Parathyroid adenoma (tissue), 2 donors: ENCODE measurements around the gene TRIM25.

ENCODE experiments used
- H2AFZ ChIP-seq: fragments of 300-600 bp; sonication (generic); one replicate; pipeline ENCODE4 v1.7.0; 2017; ENCODE audit warnings: antibody characterized with exemption, mild to moderate bottlenecking
- H3K27ac ChIP-seq: fragments of 300-600 bp; sonication (generic); one replicate; pipeline ENCODE4 v1.7.0; 2017
- H3K27me3 ChIP-seq: fragments of 300-600 bp; sonication (generic); one replicate; pipeline ENCODE4 v1.7.0; 2017; ENCODE audit warnings: low read length; ENCODE audit not compliant: control insufficient read depth, insufficient read depth
- H3K36me3 ChIP-seq: fragments of 300-600 bp; sonication (generic); one replicate; pipeline ENCODE4 v1.7.0; 2017; ENCODE audit warnings: low read length; ENCODE audit not compliant: control insufficient read depth, insufficient read depth
- H3K4me1 ChIP-seq: fragments of 300-600 bp; sonication (generic); one replicate; pipeline ENCODE4 v1.7.0; 2017; ENCODE audit warnings: control low read depth
- H3K4me2 ChIP-seq: fragments of 300-600 bp; sonication (generic); one replicate; pipeline ENCODE4 v1.7.0; 2017; ENCODE audit warnings: low read length
- H3K4me3 ChIP-seq: fragments of 300-600 bp; sonication (generic); one replicate; pipeline ENCODE4 v1.7.0; 2017; ENCODE audit warnings: low read depth, low read length
- H3K79me2 ChIP-seq: fragments of 300-600 bp; sonication (generic); one replicate; pipeline ENCODE4 v1.7.0; 2017; ENCODE audit warnings: control low read depth
- H3K9ac ChIP-seq: fragments of 300-600 bp; sonication (generic); one replicate; pipeline ENCODE4 v1.7.0; 2017; ENCODE audit warnings: mild to moderate bottlenecking
- H3K9me3 ChIP-seq: fragments of 300-600 bp; sonication (generic); one replicate; pipeline ENCODE4 v1.7.0; 2017; ENCODE audit warnings: low read length; ENCODE audit not compliant: control insufficient read depth
- CTCF ChIP-seq: fragments of 300-600 bp; sonication (generic); IDR thresholded peaks from one replicate; pipeline ENCODE4 v1.7.0; 2017; ENCODE audit warnings: antibody characterized with exemption, mild to moderate bottlenecking
- donor health status: primary hyperparathyroidism.

Gene TRIM25

GRCh38 chr17:56918916-56919315 lies 5.1 kb upstream of the TRIM25 start:
- H3K9me3 ChIP-seq, result no peaks in the 10 kb centered on the region
- no peak overlapping the region for H2AFZ ChIP-seq
- no peak overlapping the region for H3K27ac ChIP-seq
- H3K79me2 ChIP-seq, result no peaks in the 10 kb centered on the region
- no peak overlapping the region for H3K4me2 ChIP-seq
- H3K9ac ChIP-seq, result no peak overlapping the region
- no peaks in the 10 kb centered on the region for H3K4me1 ChIP-seq
- no peaks in the 10 kb centered on the region for H3K27me3 ChIP-seq
- H3K36me3 ChIP-seq, result no peaks in the 10 kb centered on the region
- TF ChIP-seq CTCF, result no peak
- H3K4me3 ChIP-seq, result no peak overlapping the region

GRCh38 chr17:56917559-56918296 lies 3.9 kb upstream of the TRIM25 start:
- Histone ChIP-seq H3K4me1 (no peaks in the 10 kb centered on the region), H2AFZ (no peak overlapping the region), H3K9me3 (no peaks in the 10 kb centered on the region), H3K4me3 (no peak overlapping the region), H3K27me3 (no peaks in the 10 kb centered on the region), H3K9ac (no peak overlapping the region), H3K36me3 (no peaks in the 10 kb centered on the region), H3K4me2 (no peak overlapping the region), H3K79me2 (peaks cover 3% of the 10 kb centered on the region), H3K27ac (no peak overlapping the region)
- TF ChIP-seq CTCF, result no peak

- Histone ChIP-seq H3K27me3 (no peaks in the 10 kb centered on the region), H3K27ac (no peak overlapping the region), H2AFZ (peak overlapping the region; percentile 98), H3K4me3 (peak overlapping the region; percentile 90), H3K4me2 (peak overlapping the region; percentile 80), H3K9me3 (no peaks in the 10 kb centered on the region), H3K36me3 (no peaks in the 10 kb centered on the region), H3K4me1 (no peaks in the 10 kb centered on the region), H3K79me2 (peaks cover 3% of the 10 kb centered on the region), H3K9ac (no peak overlapping the region)
- no peak for TF ChIP-seq CTCF
Observed at GRCh38 chr17:56914581-56915273, 878 bp upstream of the TRIM25 start.

GRCh38 chr17:56913353-56913866 lies 439 bp downstream of the TRIM25 start:
- peaks cover 3% of the 10 kb centered on the region for H3K79me2 ChIP-seq
- H3K4me3 ChIP-seq, result peak overlapping the region; percentile 90
- peak overlapping the region; percentile 98 for H2AFZ ChIP-seq
- H3K4me1 ChIP-seq, result no peaks in the 10 kb centered on the region
- H3K4me2 ChIP-seq, result peak overlapping the region; percentile 80
- TF ChIP-seq CTCF, result no peak
- H3K27me3 ChIP-seq, result no peaks in the 10 kb centered on the region
- H3K9me3 ChIP-seq, result no peaks in the 10 kb centered on the region
- H3K9ac ChIP-seq, result peak overlapping the region; percentile 2
- H3K27ac ChIP-seq, result peak overlapping the region; percentile 68
- H3K36me3 ChIP-seq, result no peaks in the 10 kb centered on the region
